GM18499 (cell line): ENCODE results near the gene PLXDC1.

ENCODE experiments used
- ATAC-seq: cut with Tn5 transposase; IDR thresholded peaks from one replicate; pipeline ENCODE4 v1.9.1; 2021; ENCODE audit warnings: moderate number of reproducible peaks; ENCODE audit not compliant: insufficient read depth, unreplicated experiment

PLXDC1 gene

GRCh38 chr17:39101091-39101490 lies 50.3 kb downstream of the PLXDC1 start:
- ATAC-seq = no peak

GRCh38 chr17:39100530-39100929 lies 50.9 kb downstream of the PLXDC1 start:
- ATAC-seq = no peak

GRCh38 chr17:39099663-39100286 lies 51.7 kb downstream of the PLXDC1 start:
- no peak for ATAC-seq

GRCh38 chr17:39098588-39098987 lies 52.8 kb downstream of the PLXDC1 start:
- ATAC-seq = no peak

GRCh38 chr17:39097537-39097936 lies 53.9 kb downstream of the PLXDC1 start:
- no peak for ATAC-seq

- ATAC-seq = no peak
Observed at GRCh38 chr17:39097150-39097519, 54.3 kb downstream of the PLXDC1 start.

GRCh38 chr17:39096508-39097149 lies 54.8 kb downstream of the PLXDC1 start:
- ATAC-seq = no peak

- no peak for ATAC-seq
Observed at GRCh38 chr17:39095309-39095686, 56.1 kb downstream of the PLXDC1 start.

- ATAC-seq = no peak
Observed at GRCh38 chr17:39094607-39095308, 56.7 kb downstream of the PLXDC1 start.

GRCh38 chr17:39092692-39093230 lies 58.7 kb downstream of the PLXDC1 start:
- ATAC-seq = no peak

GRCh38 chr17:39090908-39091665 lies 60.4 kb downstream of the PLXDC1 start:
- ATAC-seq = no peak

GRCh38 chr17:39090400-39090799 lies 61.0 kb downstream of the PLXDC1 start:
- no peak for ATAC-seq

GRCh38 chr17:39084558-39084957 lies 66.9 kb downstream of the PLXDC1 start:
- no peak for ATAC-seq

GRCh38 chr17:39083270-39083669 lies 68.2 kb downstream of the PLXDC1 start:
- no peak for ATAC-seq

GRCh38 chr17:39082482-39082881 lies 69.0 kb downstream of the PLXDC1 start:
- ATAC-seq = no peak

- ATAC-seq = no peak
Observed at GRCh38 chr17:39081851-39082250, 69.6 kb downstream of the PLXDC1 start.

GRCh38 chr17:39080421-39081078 lies 70.9 kb downstream of the PLXDC1 start:
- no peak for ATAC-seq

GRCh38 chr17:39079836-39080235 lies 71.6 kb downstream of the PLXDC1 start:
- no peak for ATAC-seq

- no peak for ATAC-seq
Observed at GRCh38 chr17:39077866-39078265, 73.6 kb downstream of the PLXDC1 start.

- no peak for ATAC-seq
Observed at GRCh38 chr17:39077252-39077651, 74.2 kb downstream of the PLXDC1 start.
